Measurements from ENCODE around the gene KCTD7.
A peak's percentile ranks its signal among the peaks of the same experiment; 100 is the strongest.
"Not testable (repeated sequence)": the region's sequence is repeated elsewhere in the genome, so short reads cannot be mapped to it uniquely, and the experiment has no call there.

The KCTD7 gene

GRCh38 chr7:66655113-66655806 is 26.6 kb downstream of the KCTD7 start:
- DNase-seq: not testable (repeated sequence)

DNA sequence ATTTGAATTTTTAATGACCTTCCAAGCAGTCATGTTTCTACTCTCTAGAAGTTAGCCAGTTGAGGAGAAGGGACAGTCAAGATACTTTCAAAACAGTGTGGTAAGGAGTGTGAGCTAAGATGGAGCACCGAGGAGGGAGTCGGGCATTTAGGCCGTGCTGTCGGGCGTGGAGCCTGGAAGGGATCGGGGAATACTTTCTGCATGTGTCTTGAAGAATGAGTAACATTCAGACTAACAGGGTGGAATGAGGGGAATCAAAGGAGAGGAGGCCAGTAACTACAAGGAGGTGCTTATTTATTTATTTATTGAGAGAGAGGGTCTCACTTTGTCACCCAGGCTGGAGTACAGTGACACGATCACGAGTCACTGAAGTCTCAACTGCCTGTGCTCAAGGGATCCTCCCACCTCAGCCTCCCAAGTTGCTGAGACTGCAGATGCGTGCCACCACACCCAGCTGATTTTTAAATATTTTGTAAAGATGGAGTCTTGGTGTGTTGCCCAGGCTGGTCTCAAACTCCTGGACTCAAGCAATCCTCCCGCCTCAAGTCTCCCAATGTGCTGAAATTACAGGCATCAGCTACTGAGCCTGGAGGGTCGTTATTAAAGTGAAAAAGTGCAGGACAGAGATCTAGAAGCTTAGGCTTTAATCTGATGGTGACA is 27.3 kb downstream of the KCTD7 start:
- DNase-seq: not testable (repeated sequence)

GRCh38 chr7:66657798-66658197 is 29.1 kb downstream of the KCTD7 start:
- DNase-seq: no peak

DNA sequence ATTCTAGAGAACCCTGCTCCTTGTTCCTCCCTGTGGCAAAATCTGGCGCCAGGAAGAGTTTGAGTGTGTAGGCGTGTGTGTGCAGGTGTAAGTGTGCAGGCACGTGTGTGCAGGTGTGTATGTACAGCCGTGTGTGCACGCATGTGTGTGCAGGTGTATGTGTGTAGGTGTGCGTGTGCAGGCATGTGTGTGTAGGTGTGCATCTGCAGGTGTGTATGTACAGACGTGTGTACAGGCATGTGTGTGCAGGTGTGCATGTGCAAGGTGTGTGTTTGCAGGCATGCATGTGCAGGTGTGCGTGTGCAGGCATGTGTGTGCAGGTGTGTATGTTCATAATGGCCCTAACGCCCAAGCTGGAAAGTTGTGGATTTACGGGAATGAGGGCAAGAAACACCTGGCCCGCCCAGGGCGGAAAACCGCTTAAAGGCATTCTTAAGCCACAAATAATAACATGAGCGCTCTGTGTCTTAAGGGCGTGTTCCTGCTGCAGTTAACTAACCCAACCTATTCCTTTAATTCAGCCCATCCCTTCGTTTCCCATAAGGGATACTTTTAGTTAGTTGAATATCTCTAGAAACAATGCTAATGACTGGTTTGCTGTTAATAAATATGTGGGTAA is 34.1 kb downstream of the KCTD7 start:
- DNase-seq: no peak

- DNase-seq: no peak
Observed at GRCh38 chr7:66664590-66665293, 36.1 kb downstream of the KCTD7 start.

GRCh38 chr7:66666313-66666952 is 37.8 kb downstream of the KCTD7 start:
- no peak for DNase-seq

DNA sequence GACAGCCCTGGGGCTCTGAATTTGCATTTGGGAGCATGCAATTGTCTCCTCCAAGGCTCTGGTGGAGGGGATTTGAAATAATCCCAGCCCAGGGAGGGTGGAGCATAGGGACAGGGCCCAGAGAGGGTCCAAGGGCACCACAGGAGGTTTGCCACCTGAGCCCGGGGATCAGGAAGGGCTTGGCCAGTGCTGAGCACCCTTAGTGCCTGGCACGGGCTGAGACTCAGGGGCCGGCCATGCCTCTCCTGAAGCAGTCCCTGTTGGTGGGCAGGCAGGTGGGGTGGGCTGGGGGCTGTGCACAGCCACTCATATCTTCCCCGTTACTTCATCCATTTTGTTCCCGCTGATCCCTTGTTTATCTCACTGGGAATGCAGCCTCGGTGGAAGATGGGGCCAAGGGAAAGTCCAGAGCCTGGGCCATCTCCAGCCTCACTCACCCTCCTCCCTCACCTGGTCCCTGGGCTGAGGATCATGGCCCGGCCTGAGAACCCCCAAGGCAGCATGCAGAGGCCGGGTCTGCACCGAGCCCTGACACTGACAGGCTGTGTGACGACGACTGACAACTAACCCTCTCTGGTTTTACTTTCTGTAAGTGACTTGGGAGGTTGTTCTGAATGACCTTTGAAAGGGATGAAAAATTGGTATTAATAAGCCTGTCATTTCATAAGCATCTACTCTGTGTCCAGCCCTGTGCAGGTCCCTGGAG is 38.5 kb downstream of the KCTD7 start:
- DNase-seq: no peak

DNA sequence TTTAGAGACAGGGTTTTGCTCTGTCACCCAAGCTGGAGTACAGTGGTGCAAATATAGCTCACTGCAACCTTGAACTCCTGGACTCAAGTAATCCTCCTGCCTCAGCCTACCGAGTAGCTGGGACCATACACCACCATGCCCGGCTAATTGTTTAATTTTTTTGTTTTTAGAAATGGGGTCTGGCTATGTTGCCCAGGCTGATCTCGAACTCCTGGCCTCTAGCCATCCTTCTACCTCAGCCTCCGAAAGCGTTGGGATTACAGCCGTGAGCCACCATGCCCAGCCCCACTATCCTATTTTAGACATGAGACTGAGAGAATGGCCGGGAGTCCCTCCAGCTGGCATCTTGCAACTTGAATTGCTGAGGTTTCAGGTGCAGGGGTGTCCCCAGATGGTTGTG is 39.4 kb downstream of the KCTD7 start:
- no peak for DNase-seq

DNA sequence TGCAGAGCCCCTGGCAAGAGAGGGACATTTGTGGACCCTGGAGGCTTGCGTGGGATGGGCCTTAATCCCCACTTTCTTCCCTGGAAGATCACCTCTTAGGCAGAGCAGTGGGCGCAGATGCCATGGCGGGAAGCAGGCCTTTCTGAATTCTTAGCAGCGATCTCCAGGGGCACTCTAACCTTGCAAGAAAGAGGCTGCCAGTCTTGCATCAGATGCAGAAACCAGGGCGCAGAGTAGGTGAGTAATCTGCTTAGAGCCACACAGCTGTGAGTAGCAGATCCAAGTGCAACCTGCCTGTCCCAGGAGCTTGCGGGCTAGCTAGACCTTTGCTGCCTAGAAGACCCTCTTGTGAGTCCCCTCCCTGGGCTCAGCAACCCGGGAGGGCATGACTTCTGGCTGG is 40.0 kb downstream of the KCTD7 start:
- no peak for DNase-seq

GRCh38 chr7:66669088-66669487 is 40.4 kb downstream of the KCTD7 start:
- DNase-seq: no peak

DNA sequence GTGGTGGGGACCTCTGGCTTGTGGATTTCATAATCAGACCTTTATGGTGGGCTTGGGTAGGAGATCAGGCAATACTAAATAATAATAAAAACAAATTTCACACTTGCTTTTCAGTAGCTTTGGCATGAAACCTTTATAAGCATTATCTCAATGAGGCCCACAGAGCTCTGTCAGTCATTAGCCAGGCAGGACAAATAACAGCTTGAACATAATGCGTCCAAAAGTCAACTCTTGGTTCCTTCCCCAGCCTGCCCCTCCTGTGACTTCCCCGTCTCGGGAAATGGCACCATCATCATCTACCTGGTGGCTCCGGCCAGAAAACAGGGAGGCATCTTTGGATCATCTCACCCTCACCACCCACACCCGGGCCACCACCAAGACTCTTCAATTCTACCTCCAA is 40.8 kb downstream of the KCTD7 start:
- DNase-seq: no peak

DNA sequence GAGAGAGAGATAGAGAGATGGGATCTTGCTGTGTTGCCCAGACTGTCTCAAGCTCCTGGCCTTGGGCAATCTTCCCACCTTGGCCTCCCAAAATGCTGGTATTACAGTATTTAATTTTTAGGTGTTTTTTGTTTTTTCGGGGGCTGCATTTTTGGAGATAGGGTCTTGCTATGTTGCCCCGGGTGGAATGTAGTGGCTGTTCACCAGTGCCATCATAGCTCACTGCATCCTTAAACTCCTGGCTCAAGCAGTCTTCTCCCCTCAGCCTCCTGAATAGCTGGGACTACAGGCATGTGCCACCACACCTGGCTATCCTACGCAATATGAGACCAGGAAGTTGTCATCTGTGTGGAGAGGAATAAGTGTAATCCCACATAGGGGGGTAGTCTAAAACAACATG is 42.4 kb downstream of the KCTD7 start:
- no peak for DNase-seq

DNA sequence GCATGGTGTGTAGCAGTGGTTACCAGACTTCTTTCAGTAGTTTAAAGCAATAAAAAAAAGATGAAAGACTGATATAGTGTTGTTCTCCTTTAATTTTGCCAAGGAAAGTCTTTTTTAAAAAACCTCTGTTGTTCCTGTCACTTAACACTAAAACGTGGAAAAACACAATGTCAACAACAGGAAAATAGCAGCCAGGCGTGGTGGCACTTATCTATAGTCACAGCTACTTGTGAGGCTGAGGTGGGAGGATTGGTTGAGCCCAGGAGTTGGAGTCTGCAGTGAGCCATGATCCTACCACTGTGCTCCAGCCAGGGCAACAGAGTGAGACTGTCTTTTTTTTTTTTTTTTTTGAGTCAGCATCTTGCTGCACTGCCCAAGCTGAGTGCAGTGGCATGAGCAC is 42.8 kb downstream of the KCTD7 start:
- DNase-seq: not testable (repeated sequence)

DNA sequence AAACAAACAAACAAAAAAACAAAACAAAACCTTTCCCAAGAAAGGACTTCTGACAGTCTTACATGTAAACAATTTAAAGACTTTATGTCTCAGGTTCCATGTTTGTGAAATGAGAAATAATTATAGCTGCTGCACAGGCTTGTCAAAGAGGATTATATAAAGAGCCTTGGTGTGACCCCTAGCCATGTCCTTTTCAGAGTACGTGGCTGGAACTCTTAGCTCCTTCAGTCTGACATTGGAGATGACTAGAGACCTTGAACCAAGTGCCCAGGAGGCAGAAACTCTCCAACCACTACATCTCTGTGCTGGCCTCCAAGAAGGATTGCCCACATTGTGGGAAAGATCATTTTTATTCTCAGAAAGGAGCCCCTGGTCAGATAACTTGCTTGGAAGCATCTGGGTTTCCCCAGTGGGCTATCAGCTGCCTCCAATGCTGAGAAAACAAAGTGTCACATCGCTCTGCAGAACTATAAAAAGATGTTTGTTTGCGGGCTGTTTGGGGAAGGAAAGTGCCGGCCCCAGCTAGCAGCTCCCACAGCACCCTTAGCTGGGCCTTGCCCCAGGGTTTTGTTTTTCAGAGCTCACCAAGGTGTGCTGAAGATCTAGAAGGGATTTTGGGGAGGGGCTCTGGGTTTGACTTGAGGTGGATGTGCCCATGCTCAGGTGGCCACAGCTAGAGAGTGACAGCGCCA is 43.9 kb downstream of the KCTD7 start:
- not testable (repeated sequence) for DNase-seq

DNA sequence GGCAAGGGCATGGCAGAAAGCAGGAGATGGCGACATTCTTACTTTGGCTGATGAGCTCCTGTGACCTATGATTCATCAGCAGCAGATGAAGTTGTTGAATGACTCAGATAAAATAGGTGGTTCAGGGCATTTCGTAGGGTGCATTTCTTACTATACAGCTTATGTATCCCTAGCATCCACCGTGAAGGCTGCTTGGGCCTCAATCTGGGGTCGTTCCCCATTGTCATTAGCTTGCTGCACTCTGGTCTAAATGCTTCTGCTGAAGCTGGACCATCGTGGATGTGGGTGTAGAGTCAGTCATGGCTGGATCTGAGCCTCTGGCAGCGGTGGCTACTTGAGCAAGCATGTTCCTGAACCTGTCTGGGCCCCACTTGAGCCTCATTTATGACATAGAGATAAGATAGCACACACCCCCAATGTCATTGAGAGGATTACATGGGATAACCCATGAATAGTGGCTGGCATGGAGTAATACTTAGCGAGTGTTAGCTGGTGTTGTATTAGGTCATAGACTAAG is 44.5 kb downstream of the KCTD7 start:
- DNase-seq: not testable (repeated sequence)

- DNase-seq: no peak
Observed at GRCh38 chr7:66679633-66680244, 51.1 kb downstream of the KCTD7 start.

DNA sequence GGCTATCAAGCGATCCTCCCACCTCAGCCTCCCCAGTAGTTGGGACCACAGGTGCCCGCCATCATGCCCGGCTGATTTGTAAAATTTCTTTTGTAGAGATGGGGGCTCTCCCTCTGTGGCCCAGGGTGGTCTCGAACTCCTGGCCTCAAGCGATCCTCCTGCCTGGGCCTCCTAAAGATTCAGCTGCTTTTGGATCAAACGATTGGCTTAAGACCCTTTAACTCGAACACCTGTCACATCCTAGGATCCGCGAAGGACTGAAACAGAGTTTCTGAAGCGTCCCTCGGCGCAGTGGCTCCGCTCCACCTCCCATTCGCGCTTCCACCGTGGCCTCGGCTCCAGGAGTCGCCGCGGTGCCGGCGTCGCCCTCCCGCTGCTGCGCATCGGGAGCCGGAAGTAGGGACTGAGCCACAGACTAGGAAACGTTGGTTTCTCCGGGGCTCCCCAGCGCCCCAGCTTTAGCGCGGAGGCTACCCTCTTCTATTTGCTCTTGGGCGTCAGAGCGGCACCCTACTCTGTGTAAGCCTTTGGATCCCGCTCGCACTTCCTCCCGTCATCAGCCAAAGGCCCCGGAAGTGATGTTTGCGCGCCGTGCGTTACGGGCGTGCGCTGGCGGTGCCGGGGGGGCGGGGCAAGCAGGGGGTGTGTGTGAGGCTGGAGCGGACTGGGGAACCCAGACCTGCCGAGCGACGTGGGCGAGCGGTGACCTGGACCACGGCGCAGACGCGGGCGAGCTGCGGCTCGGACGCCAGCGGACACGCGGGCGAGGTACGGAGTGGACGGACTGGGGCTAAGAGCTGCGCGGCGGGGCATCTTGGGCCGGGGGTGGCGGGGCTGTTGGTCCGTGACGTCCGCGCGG is 53.0 kb downstream of the KCTD7 start:
- DNase-seq: peak; percentile 91

DNA sequence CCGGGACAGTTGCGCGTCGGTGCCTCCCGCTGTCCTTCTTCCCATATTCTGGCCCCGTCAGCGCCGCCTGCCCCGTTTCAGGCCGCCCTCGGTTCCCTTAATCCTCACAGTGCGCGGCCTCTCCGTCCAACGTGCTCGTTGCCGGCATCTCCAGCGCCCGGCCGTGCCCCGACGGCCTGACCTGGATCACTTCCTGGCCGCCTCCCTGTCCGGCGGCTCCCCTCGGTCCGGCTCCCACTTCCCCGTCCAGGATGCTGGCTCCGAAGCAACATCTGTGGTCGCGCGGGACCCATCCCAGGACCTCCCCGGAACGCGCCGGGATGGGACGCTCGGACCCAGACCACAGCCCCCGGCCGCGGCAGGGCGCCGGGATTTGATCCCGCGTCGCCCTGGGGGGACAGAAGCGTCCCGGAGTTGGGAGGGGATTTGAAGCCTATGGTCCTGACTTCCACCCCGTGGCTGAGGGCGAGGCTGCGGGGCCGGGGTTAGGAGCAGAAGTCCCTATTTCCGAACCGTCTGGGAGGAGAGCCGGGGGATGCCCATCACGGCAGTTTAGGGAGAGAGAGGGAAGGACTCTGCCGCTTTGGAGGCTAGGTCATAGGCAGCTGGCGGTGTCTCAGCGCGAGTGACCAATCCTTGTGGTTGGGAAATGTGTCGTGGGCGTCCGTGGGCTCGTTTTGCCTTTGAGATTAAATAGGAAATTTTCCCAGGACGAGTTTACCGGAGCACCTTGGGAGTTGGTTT is 53.8 kb downstream of the KCTD7 start:
- DNase-seq: no peak

DNA sequence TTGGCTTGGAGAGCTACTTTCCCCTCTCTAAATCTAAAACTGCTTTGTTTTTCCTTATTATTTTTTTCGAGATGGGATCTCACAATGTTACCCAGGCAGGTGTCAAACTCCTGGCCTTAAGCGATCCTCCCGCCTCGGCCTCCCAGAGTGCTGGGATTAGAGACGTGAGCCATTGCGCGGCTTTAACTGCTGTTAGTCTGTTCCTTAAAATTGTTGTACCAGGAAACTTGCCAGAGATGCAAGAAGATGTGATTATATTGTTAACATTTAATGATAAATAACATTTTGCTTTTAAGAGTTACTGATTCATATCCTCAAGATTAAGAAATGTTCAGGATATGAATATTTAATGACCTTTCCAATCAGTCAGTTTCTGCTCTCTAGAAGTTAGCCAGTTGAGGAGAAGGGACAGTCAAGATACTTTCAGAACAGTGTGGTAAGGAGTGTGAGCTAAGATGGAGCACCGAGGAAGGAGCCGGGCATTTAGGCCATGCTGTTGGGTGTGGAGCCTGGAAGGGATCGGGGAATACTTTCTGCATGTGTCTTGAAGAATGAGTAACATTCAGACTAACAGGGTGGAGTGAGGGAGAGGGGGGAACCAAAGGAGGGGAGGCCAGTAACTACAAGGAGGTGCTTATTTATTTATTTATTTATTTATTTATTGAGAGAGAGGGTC is 54.6 kb downstream of the KCTD7 start:
- not testable (repeated sequence) for DNase-seq
